Left ventricle myocardium inferior (tissue), 1 donor: Measurements from ENCODE around the gene BICDL1. TPM values are rescaled to one million over a fixed set of nuclear protein-coding genes. Genes with fewer than 3 reads are reported as not detected.

ENCODE experiments used
- DNase-seq: peaks from one replicate; pipeline ENCODE4 v3.0.0-alpha.2; 2020
- H3K27ac ChIP-seq: fragments of 200-600 bp; replicated peaks from 2 replicates; pipeline ENCODE4 v1.8.0; 2021
- H3K27me3 ChIP-seq: fragments of 200-600 bp; 2 replicates; pipeline ENCODE4 v1.8.0; 2021; ENCODE audit warnings: low read depth
- H3K36me3 ChIP-seq: fragments of 200-600 bp; 2 replicates; pipeline ENCODE4 v1.8.0; 2021
- H3K4me1 ChIP-seq: fragments of 200-600 bp; 2 replicates; pipeline ENCODE4 v1.8.0; 2021
- H3K4me3 ChIP-seq: fragments of 200-600 bp; 2 replicates; pipeline ENCODE4 v1.8.0; 2021; ENCODE audit warnings: mild to moderate bottlenecking, moderate library complexity
- H3K9me3 ChIP-seq: fragments of 200-600 bp; replicated peaks from 2 replicates; pipeline ENCODE4 v1.8.0; 2021
- CTCF ChIP-seq: fragments of 200-600 bp; IDR thresholded peaks from 2 replicates; pipeline ENCODE4 v1.8.0; 2021; ENCODE audit warnings: antibody characterized with exemption, mild to moderate bottlenecking, borderline replicate concordance
- intact Hi-C: fragments of 100-400 bp; cut with micrococcal nuclease; formaldehyde crosslinking; loops from one replicate; pipeline ENCODE4 v1.11.0; 2022
- total RNA-seq: library from RNA; stranded (reverse); fragmentation: NEBNext Ultra II Directional; extraction: Animal tissue kit (Norgen Biotek cat#: 25700); gene quantifications from one replicate; pipeline ENCODE4 v1.2.1, GENCODE V29; 2021
- donor health status: DM: no; HTN: yes; CAD: no; lungs with severe emphysema.

The BICDL1 gene
- total RNA-seq, 1 donor from 2014 or later = 0.08 TPM

GRCh38 chr12:120060717-120061116, 71.7 kb downstream of the BICDL1 start:
- H3K4me1 ChIP-seq = peaks cover 15% of the 10 kb centered on the region
- no peaks in the 10 kb centered on the region for H3K36me3 ChIP-seq
- no peak for DNase-seq
- no peaks in the 10 kb centered on the region for H3K9me3 ChIP-seq
- no peak overlapping the region for H3K4me3 ChIP-seq
- TF ChIP-seq CTCF = no peak
- no peak overlapping the region for H3K27ac ChIP-seq
- peaks cover 65% of the 10 kb centered on the region for H3K27me3 ChIP-seq
- intact Hi-C loops = no loop called here

- Histone ChIP-seq H3K4me3 (no peak overlapping the region), H3K9me3 (no peaks in the 10 kb centered on the region), H3K4me1 (peaks cover 15% of the 10 kb centered on the region), H3K27me3 (peaks cover 65% of the 10 kb centered on the region), H3K27ac (no peak overlapping the region), H3K36me3 (no peaks in the 10 kb centered on the region)
- TF ChIP-seq CTCF = no peak
- intact Hi-C loops = no loop called here
- no peak for DNase-seq
Observed at GRCh38 chr12:120061575-120062214, 72.7 kb downstream of the BICDL1 start.

DNA sequence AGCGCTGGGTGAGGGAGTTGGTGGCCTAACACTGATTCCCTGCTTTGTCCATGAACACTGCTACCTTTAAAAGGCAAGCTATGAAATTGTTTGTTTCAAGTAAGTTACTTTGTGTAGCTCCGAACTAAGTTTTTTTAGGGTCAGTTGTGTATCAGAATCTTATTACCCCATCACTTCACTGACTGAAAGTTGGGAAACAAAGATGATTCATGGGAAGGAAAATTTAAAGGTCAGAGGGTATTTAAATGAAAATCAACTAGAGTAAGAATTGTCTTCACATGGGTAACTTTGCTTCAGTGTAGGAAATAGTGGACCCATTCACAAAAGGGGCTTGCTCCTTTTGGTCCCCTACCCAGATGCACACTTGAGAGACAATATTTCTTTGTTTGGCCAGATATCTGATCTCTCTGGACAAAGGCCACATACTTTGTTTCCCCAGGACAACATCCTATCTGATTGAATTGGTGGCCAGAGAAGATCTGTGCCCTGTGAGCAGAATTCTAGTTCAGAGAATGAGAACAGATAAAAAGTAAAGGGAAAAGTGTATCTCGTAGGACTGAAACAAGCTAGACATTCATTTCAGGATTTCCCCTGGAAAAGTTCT, 74.0 kb downstream of the BICDL1 start:
- Histone ChIP-seq H3K27ac (no peak overlapping the region), H3K4me1 (peaks cover 26% of the 10 kb centered on the region), H3K36me3 (no peaks in the 10 kb centered on the region), H3K4me3 (no peak overlapping the region), H3K9me3 (no peaks in the 10 kb centered on the region), H3K27me3 (peaks cover 65% of the 10 kb centered on the region)
- intact Hi-C loops = no loop called here
- no peak for TF ChIP-seq CTCF
- DNase-seq = no peak

DNA sequence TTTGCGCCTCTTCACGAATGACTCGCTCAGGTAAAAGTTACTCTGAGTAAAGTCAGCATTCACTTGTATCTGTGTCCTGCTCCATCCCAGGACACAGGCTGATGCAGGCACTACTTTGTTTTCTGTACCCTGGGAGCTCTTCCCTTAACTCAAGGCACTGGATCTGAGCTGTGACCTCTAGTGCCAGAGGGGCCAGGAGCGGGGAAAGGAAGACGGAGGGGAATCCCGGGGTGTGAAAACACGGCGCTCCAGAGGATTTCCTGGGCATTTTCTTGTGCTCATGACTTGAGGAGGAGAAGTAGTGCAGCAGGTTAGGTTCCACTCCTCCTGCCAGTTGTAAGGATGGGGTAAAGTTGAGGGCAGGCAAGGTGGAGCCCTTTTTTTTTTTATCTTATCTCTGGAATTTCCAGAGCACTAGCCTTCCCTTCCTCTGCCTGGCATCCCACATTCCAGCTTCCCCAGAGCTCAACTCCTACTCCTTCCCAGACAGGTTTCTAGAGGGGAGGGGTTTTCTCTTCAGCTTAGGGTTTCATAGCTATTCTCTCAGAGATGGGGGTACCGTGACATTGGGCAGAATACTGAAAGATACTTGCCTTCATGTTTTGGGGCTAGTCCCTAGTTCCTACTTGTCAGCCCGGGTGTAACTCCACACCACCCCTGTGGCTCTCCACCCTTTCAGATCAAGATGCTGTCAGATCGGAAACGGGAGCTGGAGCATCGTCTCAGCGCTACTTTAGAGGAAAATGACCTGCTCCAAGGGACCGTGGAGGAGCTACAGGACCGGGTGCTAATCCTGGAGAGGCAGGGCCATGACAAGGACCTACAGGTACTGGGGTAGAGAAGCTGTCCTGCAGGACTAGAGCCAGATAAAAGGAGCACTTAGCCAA, 75.3 kb downstream of the BICDL1 start:
- Histone ChIP-seq H3K36me3 (no peaks in the 10 kb centered on the region), H3K4me1 (peaks cover 26% of the 10 kb centered on the region), H3K27me3 (peaks cover 56% of the 10 kb centered on the region), H3K27ac (no peak overlapping the region), H3K9me3 (no peaks in the 10 kb centered on the region), H3K4me3 (no peak overlapping the region)
- intact Hi-C loops = no loop called here
- DNase-seq = no peak
- TF ChIP-seq CTCF = no peak

- Histone ChIP-seq H3K9me3 (no peaks in the 10 kb centered on the region), H3K27me3 (peaks cover 45% of the 10 kb centered on the region), H3K27ac (no peak overlapping the region), H3K4me3 (no peak overlapping the region), H3K4me1 (peaks cover 26% of the 10 kb centered on the region), H3K36me3 (no peaks in the 10 kb centered on the region)
- intact Hi-C loops = no loop called here
- no peak for TF ChIP-seq CTCF
- no peak for DNase-seq
Observed at GRCh38 chr12:120065472-120065871, 76.4 kb downstream of the BICDL1 start.
